ENCODE results near the gene CD52.

The CD52 gene

GRCh38 chr1:26335774-26336476 is 18.2 kb downstream of the CD52 start:
- no peak for DNase-seq

GRCh38 chr1:26336477-26337205 is 18.9 kb downstream of the CD52 start:
- no peak for DNase-seq

- no peak for DNase-seq
Measured at GRCh38 chr1:26337206-26337535, 19.4 kb downstream of the CD52 start.

- DNase-seq: no peak
Measured at GRCh38 chr1:26337625-26338024, 19.9 kb downstream of the CD52 start.

- no peak for DNase-seq
Measured at GRCh38 chr1:26338670-26339069, 20.9 kb downstream of the CD52 start.

- no peak for DNase-seq
Measured at GRCh38 chr1:26340047-26340481, 22.3 kb downstream of the CD52 start.

GRCh38 chr1:26344147-26344920 is 26.6 kb downstream of the CD52 start:
- no peak for DNase-seq

GRCh38 chr1:26345718-26346117 is 28.0 kb downstream of the CD52 start:
- no peak for DNase-seq

- no peak for DNase-seq
Measured at GRCh38 chr1:26346274-26347033, 28.7 kb downstream of the CD52 start.

- no peak for DNase-seq
Measured at GRCh38 chr1:26349188-26349876, 31.6 kb downstream of the CD52 start.

GRCh38 chr1:26349877-26350244 is 32.1 kb downstream of the CD52 start:
- DNase-seq: no peak

GRCh38 chr1:26350343-26350700 is 32.6 kb downstream of the CD52 start:
- no peak for DNase-seq

GRCh38 chr1:26350701-26351589 is 33.2 kb downstream of the CD52 start:
- no peak for DNase-seq

- no peak for DNase-seq
Measured at GRCh38 chr1:26351590-26352337, 34.0 kb downstream of the CD52 start.

GRCh38 chr1:26352338-26352679 is 34.6 kb downstream of the CD52 start:
- DNase-seq: no peak

- no peak for DNase-seq
Measured at GRCh38 chr1:26353210-26353859, 35.6 kb downstream of the CD52 start.

- no peak for DNase-seq
Measured at GRCh38 chr1:26353976-26354820, 36.4 kb downstream of the CD52 start, which contains the start of gene CRYBG2. CRYBG2 (minus strand) TSS chr1:26354130; CDS start chr1:26346657, 7,473 bp downstream.

- no peak for DNase-seq
Measured at GRCh38 chr1:26354972-26355371, 37.2 kb downstream of the CD52 start.

- no peak for DNase-seq
Measured at GRCh38 chr1:26356106-26356505, 38.3 kb downstream of the CD52 start.

Data from midbrain (tissue), 1 donor.